ENCODE data around the gene SFRP4. TPM values are rescaled to one million over a fixed set of nuclear protein-coding genes. Genes with fewer than 3 reads are reported as not detected.
A peak's percentile ranks its signal among the peaks of the same experiment; 100 is the strongest.

The SFRP4 gene
- total RNA-seq, 1 experiment from 2014 or later, result 0.46 TPM

- no peak for DNase-seq (ENCODE audit: low read depth)
Observed at GRCh38 chr7:37925620-37926019, 9.0 kb upstream of the SFRP4 start.

- no peak for DNase-seq (ENCODE audit: low read depth)
Observed at GRCh38 chr7:37924491-37925041, 7.9 kb upstream of the SFRP4 start.

GRCh38 chr7:37923996-37924395, 7.4 kb upstream of the SFRP4 start:
- no peak for DNase-seq (ENCODE audit: low read depth)

GRCh38 chr7:37921876-37922275, 5.3 kb upstream of the SFRP4 start:
- no peak for DNase-seq (ENCODE audit: low read depth)

- DNase-seq (ENCODE audit: low read depth), result peak; percentile 80
Observed at GRCh38 chr7:37920849-37921805, 4.5 kb upstream of the SFRP4 start.

DNA sequence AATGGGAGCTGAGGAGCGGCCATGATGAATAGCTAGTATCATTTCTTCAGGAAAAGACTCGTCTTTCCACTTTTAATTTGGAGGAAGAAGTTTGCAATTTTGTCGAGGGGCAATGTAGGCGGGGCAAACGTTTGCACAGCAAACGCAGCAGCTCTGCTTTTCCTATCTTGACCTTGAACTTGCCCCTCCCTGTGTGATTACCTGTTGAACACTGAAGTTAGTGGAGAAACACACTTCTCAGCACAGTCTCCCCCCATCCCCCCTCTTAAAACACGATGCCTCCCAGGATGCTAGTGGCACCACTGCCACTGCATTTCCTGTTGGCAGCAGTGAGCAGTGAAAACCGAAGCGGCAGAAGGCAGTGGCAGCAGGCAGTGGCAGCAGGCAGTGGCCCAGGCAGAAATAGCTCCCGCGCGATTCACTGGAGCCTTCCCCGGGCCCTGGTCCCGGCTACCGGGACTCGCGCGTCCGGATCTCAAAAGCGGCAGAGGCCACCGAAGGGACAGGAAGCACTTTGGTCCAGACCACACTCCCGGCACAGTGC, 3.8 kb upstream of the SFRP4 start, which contains the start of gene EPDR1:
TSS of gene EPDR1 (plus strand) at position 336 of the 544 bp plus-strand sequence. CDS start 300 bp downstream, outside the sequence.
- peak; percentile 89 for DNase-seq (ENCODE audit: low read depth)

GRCh38 chr7:37918526-37918925, 1.9 kb upstream of the SFRP4 start:
- DNase-seq (ENCODE audit: low read depth), result no peak

- DNase-seq (ENCODE audit: low read depth), result peak; percentile 17
Observed at GRCh38 chr7:37916017-37916672, 472 bp downstream of the SFRP4 start.

- DNase-seq (ENCODE audit: low read depth), result peak; percentile 25
Observed at GRCh38 chr7:37915438-37915837, 1.2 kb downstream of the SFRP4 start.

- DNase-seq (ENCODE audit: low read depth), result peak; percentile 77
Observed at GRCh38 chr7:37912756-37913155, 3.9 kb downstream of the SFRP4 start.

- DNase-seq (ENCODE audit: low read depth), result peak; percentile 90
Observed at GRCh38 chr7:37908221-37908788, 8.3 kb downstream of the SFRP4 start.

GRCh38 chr7:37901890-37902524, 14.6 kb downstream of the SFRP4 start:
- DNase-seq (ENCODE audit: low read depth), result peak; percentile 78

GRCh38 chr7:37901236-37901827, 15.3 kb downstream of the SFRP4 start:
- peak; percentile 53 for DNase-seq (ENCODE audit: low read depth)

DNA sequence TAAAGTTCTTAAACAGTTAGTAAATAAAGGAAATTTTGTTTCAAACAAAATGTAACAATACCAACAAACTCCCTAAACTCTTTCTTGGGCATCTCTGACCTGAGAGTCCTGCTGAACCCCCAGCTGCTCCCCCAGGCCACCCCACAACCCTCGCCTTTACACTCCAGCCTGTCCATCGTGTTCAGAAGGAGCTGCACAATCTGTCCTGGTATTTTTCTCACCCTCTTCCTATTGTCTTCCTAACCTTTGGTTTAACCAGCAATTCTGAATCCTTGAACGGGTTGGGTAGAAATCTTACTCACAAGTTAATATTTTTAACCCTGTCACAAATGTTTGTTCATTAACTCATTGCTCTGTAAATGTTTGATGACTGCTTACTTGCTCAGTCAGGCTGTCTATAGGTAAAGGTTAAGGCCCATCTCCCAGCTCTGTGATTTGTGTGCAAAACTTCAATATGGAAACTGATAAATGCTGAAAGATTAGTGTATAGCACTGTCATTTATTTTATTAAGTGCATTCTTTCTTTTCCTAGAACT, 16.8 kb downstream of the SFRP4 start:
- DNase-seq (ENCODE audit: low read depth), result no peak

DNA sequence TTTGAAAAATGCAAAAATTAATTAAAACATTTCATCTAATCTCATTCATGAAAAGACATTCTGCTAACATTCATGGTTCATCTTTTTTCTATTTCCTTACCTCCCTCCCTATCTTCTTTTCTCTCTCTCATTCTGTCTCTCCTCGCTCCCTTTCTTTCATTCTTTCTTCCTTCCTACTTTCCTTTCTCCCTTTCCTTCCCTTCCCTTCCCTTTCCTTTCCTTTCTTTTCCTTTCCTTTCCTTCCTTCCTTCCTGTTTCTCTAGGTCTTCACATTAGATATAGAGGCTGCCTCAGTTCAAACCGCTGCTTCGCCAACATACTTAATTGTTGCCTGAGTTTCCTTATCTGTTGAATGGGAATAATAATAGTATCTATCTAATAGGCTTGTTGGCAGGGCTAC, 21.9 kb downstream of the SFRP4 start:
- DNase-seq (ENCODE audit: low read depth), result no peak

GRCh38 chr7:37893359-37893758, 23.3 kb downstream of the SFRP4 start:
- no peak for DNase-seq (ENCODE audit: low read depth)

GRCh38 chr7:37882086-37882485, 34.5 kb downstream of the SFRP4 start:
- no peak for DNase-seq (ENCODE audit: low read depth)
